Activated CD4-positive, CD25-positive, alpha-beta regulatory T cell treated with anti-CD3 and anti-CD28 coated beads, Interleukin-2, amount 50 U/mL, for 72 hours (primary cell): ENCODE results near the gene SMIM10L2A.
"Not testable (repeated sequence)": the region's sequence is repeated elsewhere in the genome, so short reads cannot be mapped to it uniquely, and the experiment has no call there.

Experiments
- DNase-seq: peaks from one replicate; pipeline ENCODE4 v3.0.0; 2021

Gene SMIM10L2A

DNA sequence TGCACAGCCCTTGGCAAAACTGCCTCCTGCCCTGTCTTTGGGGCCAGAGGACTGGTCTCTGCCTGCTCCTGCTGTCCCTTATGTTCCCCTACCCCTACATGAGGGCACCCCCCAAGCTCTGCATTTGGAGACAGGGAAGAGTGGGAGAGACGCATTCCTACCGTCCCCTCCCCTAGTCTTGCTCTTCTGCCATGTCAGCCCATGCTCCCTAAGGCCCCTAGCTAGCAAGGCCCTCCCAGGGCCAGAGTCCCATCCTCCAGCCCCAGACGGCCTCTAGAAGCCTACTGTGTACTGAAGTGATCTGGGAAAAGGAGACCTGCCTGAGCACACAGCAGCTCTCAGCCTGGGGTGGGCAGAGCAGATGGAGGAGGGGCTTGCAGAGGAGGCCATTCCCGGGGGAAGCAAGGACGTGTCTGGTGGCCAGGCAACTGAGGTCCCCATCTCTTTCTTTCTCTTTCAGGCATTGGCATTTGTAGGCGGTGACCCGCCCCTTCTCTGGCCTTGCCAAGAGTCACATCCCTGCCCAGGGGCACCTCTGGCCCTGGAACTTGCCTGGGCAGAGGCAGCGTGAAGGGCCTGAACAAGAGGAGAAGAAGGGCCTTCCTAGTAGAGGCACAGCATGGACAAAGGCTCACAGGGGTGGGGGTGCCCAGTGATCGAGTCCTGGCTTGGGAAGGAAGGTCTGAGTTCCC lies 1.6 kb downstream of the SMIM10L2A start:
- DNase-seq: not testable (repeated sequence)

DNA sequence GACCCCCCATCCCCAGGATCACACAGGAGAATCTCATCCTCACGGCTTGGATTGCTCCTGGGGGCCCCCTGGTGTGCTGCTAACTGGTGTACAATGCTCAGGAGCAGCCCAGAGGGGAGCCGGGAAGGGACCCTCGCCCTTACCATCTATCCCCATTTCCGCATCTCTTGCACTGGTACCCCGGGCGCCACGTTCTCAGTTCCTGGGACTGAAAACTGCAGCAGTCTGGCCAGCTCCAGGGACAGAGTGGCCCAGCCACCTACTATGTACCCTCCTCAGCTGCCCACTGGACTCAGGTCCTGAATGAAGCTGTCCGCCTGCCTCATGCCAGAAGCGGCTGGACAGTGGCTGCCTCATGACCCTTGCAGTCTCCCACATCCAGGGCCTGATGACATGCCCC lies 2.7 kb downstream of the SMIM10L2A start:
- no peak for DNase-seq

DNA sequence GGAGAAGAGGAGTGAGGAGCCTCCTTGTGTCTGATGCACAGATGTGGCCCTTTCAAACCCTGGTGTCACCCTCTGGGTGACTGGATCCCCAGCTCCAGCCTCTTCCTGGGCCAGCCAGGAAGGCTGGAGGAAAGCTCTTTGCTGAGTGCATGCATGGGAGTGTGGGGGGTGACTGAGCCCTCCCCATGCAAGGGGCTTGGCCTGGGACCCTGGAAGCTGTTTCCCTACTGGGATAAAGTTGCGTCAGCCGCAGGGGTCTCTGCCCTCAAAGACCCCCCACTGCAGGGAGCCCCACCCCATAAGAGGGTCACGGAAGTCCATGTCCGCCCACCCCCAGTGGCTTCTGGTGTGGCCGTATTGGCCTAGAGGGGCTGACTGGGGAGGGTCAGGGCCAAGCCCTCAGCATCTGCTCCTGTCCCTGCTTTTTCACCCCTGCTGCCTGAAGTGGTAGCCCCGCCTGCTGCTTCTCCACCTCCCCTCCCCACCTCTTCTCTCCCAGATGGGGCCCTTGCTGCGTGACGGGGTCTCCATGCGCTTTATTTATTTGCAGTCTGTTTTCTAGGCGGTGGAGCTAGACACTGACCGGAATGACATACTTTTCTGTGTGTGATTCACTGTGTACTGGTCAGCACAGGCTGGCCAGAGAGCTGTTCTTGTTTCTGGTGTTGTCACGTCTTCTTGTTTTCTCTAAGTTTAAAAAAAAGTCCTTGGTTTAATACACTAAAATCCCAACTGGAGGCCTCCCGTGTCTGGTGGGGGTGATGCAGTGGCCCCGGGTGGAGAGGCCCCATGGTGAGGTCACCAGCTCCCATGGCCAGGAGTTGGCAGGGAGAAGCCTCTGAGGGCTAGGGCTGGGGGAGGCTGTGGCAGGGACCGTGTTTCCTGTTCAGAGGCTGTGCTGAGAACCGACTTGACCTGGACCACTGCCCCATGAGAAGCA lies 3.6 kb downstream of the SMIM10L2A start:
- DNase-seq: no peak

DNA sequence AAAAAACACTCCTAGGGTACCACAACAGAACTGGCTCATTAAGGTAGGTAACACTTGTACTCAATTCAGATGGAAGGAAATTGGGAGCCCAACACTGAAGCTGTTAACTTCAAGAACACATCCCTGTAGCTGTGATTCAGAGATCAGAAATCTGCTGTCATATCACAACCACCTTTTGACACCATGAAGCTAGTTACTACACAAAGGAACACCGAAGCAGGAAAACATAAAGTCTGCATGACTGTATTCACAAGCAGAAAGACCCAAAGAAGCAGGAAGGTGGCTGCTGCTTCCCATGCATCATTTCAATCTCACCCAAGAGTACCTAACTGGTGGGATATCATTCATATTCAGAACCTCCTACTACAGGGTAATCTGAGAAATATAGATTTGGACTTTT lies 7.7 kb downstream of the SMIM10L2A start:
- DNase-seq: no peak

DNA sequence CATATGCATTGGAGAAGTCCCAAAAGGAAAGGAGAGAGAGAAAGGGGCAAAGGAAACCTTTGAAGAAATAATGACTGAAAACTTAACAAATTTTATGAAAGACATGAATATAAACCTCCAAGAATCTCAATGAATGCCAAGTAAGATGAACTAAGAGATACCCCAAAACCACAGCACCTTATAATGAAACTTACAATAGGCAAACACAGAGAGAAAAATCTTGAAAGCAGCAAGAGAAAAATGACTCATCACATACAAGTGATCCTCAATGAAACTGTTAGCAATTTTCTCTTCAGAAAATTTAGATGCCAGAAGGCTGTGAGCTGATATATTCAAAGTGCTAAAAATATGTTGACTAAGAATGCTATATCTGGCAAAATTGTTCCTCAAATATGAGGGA lies 10.1 kb downstream of the SMIM10L2A start:
- no peak for DNase-seq

DNA sequence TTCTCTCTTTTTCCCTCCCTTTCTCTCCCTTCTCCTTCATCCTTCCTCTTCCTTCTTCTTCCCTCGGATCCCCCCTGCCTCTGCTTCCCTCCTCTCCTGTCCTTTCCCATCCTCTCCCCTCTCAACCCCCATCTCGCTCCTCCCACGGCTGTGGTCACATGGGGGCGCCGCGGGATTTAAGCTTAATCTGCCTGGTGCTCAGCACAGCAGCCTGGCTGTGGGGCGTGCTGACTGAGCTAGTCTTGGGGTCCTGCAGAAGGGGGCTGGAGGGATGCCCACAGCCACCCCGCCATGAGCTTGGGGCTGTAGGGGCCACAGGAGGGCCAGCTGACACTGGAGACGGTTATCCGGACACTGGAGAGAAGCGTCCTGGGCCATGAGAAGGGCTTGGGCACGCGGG lies 10.7 kb downstream of the SMIM10L2A start:
- no peak for DNase-seq

DNA sequence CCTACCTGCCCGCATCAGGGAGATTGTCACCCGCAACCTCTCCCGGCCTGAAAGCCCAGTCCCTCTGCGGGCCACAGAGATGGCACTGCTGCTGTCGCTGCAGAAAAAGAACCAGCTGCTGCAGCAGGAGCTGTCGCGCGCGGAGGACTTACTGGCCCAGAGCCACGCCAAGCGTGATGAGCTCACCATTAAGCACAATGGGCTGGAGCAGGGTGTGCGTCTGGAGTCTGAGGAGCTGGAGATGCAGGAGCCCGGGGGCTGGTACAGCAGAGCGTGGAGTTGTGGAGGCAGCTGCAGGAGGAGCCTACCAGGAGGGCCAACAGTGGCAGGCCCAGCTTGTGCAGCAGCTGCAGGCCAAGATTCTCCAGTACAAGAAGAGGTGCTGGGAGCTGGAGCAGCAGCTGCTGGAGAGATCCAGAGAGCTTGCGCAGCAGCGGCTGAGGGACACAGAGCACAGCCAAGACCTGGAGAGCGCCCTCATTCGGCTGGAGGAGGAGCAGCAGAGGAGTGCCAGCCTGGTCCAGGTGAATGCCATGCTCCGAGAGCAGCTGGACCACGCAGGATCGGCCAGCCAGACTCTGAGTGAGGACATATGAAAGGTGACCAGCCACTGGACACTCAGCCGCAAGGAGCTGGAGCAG lies 11.3 kb downstream of the SMIM10L2A start:
- DNase-seq: no peak

DNA sequence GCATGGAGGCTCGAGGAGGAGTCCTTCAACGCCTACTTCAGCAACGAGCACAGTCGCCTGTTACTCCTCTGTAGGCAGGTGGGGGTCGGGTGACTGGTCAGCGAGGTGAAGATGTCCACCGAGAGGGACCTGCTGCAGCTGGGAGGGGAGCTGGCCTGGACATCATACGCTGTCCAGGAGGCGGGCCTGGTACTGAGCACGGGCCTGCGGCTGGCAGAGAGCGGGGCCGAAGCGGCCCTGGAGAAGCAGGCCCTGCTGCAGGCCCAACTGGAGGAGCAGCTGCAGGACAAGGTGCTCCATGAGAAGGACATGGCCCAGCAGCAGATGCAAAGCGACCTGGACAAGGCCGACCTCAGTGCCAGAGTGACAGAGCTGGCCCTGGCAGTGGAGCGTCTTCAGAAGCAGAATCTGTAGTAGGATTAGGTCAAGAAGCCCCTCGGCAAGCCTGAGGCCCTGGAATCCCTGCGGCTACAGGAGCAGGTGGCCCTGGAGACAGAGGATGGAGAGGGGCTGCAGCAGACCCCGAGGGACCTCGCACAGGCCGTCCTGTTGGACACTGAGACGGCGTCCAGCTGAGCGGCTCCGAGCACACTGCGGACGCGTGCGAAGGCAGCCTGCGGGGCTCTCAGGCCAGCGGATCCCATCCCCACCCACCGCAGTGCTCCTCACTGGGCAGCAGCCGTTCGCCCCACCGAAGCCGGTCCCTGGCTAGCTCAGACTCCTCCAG lies 11.9 kb downstream of the SMIM10L2A start:
- DNase-seq: no peak

DNA sequence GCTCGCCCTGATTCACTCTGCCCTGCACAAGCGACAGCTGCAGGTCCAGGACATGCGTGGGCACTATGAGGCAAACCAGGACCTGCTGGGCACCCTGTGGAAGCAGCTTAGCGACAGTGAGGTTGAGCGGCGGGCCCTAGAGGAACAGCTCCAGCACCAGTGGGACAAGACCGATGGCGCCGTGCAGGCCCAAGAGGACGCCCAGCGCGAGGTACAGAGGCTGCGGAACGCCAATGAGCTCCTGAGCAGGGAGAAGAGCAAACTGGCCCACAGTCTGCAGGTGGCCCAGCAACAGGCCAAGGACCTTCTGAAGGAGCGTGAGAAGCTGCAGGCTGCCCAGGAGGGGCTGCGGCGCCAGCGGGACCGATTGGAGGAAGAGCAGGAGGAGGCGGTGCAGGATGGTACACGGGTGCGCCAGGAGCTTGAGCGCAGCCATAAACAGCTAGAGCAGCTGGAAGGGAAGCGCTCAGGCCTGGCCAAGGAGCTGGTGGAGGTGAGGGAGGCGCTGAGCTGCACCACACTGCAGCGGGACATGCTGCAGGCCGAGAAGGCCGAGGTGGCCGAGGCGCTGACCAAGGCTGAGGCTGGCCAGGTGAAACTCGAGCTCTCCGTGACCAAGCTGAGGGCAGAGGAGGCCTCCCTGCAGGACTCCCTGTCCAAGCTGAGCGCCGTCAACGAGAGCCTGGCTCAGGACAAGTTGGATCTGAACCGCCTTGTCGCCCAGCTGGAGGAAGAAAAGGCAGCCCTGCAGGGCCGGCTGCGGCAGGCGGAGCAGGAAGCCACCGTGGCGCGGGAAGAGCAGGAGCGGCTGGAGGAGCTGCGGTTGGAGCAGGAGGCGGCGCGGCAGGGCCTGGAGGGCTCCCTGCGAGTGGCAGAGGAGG lies 12.8 kb downstream of the SMIM10L2A start:
- peak; percentile 28 for DNase-seq

- DNase-seq: no peak
These were observed 13.6 kb downstream of the SMIM10L2A start for GRCh38 chrX:135435139-135435922.

- no peak for DNase-seq
These were observed 14.2 kb downstream of the SMIM10L2A start for GRCh38 chrX:135435933-135436332.

GRCh38 chrX:135436456-135436855 lies 14.7 kb downstream of the SMIM10L2A start:
- DNase-seq: no peak

GRCh38 chrX:135436966-135437866 lies 15.5 kb downstream of the SMIM10L2A start:
- no peak for DNase-seq

DNA sequence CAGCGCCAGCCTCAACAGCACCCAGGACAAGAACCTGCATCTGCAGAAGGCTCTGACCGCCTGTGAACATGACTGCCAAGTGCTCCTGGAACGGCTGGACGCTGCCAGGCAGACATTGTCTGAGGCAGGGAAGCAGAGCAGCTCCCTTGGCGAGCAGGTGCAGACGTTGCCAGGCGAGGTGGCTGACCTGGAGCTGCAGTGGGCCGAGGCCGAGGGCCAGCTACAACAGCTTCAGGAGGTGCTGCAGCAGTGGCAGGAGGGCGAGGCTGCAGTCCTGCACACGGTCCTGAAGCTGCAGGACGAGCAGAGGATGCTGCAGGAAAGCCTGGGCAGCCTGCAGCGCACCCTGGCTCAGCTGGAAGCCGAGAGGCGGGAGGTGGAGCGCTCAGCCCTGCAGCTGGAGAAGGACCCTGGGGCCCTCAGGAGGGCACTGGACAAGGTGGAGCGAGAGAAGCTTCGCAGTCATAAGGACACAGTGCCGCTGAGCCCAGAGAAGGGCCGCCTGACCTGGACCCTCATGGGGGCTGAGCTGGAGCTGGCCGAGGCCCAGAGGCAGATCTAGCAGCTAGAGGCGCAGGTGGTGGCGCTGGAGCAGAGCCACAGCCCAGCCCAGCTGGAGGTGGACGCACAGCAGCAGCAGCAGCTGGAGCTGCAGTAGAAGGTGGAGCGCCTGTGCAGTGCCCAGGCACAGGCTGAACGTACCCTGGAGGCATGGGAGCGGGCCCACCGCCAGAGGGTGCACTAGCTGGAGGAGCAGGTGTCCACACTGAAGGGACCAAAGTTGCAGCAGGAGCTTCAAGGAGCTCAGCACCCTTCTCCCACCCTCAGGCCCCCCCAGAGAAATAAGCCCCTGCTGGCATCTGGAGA lies 16.4 kb downstream of the SMIM10L2A start:
- DNase-seq: no peak

DNA sequence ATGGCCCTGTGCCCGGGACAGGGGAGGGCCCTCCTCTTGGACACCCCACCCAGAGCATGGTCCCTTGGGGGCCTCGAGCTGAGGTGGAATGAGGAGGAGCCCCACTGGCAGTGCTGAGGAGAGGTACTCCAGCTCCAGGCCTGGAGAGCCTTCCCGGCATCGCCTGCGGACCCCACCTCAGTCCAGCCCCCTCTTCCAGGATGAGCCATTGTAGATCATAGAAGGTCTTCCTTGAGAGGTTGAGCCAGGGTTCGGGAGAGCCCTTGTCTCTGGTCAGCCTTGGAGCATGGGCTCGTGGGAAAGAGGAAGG lies 16.9 kb downstream of the SMIM10L2A start:
- no peak for DNase-seq

DNA sequence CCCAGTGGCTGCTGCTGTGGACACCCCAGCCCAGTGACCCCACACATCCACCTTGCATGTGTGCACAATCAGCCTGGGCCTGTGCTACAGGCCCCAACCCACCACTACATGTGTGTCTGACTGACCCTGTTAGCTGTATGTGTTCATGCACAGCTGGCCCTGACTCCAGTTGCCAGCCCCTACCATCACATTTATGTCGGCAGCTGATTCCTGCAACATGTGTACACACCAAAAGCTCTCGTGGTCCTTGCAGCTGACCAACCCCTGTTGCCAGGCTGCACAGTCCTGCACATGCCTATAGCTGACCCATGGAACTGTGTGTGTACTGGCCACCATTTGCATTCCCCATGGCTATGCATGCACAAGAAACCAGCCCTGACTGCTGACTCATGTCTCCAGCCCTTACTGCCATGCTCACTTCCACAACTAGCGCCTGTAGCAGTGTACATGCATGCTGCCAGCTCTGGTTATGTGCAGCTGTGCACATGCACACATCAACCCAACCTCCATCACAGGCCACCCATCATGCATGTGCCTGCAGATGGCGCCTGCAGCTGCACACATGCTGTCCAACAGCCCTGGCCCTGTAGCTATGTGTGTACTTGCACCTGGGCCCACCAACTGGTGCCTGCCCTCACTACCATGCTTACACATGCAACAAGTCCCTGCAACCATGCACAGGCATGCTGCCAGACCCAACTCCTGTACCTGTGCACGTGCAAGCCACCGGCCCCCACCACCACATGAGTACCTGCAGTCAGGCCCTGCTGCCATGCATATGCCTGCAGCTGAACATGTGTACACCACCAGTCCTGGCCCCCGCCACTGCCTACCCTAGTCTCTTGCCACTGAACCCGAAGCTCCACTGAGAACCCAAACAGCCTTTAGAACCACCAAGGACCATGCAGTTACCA lies 28.1 kb downstream of the SMIM10L2A start:
- DNase-seq: no peak

GRCh38 chrX:135453381-135453780 lies 31.6 kb downstream of the SMIM10L2A start:
- DNase-seq: no peak

GRCh38 chrX:135454816-135455215 lies 33.1 kb downstream of the SMIM10L2A start:
- DNase-seq: no peak
